HG03139 (cell line): ENCODE results near the gene SMKR1.
"Not testable (repeated sequence)": the region's sequence is repeated elsewhere in the genome, so short reads cannot be mapped to it uniquely, and the experiment has no call there.

Source experiments
- ATAC-seq: cut with Tn5 transposase; IDR thresholded peaks from one replicate; pipeline ENCODE4 v1.9.1; 2021; ENCODE audit not compliant: unreplicated experiment

SMKR1 gene

DNA sequence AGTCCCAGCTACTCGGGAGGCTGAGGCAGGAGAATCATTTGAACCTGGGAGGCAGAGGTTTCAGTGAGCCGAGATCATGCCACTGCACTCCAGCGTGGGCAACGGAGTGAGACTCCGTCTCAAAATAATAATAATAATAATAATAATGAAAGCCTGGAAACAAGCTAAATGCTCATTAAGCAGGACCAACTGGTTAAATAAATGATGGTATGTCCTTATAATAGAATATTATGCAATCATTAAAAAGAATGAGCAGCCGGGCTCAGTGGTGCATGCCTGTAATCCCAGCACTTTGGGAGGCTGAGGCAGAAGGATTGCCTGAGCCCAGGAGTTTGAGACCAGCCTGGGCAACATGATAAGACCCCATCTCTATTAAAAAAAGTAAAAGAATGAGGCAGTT is 21.0 kb upstream of the SMKR1 start:
- ATAC-seq: not testable (repeated sequence)

DNA sequence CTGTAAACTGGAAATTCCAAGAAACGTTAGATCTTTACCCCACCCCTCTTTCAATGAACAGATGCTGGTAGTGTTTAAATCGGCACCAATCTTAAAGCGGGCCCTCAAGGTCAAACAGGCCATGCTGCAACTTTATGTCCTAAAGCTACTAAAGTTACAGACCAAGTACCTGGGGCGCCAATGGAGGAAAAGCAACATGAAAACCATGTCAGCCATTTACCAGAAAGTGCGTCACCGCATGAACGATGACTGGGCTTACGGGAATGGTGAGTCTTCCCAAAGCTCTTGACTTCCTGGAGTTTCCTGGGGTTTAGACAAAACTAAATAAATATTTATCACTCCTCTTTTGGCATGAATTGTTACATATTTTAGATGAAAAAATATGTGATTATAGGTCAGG is 19.6 kb upstream of the SMKR1 start:
- no peak for ATAC-seq

DNA sequence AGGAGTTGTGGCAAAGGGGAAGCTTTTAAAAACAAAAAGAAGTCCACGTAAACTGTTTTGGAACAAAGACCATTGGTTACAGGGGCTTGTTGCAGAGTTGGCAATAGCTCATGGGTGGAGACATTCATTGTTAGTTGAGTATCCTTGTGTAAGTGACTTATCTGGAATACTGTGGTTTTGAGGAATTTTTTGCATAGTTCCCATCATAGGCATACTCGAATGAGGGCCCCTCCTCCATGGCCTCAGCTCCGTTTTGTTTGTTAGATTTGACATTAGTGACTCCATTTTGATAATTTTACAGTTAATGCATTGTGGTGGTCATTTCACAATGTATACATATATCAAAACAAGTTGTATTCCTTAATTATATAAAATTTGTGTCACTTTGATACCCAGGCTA is 12.8 kb upstream of the SMKR1 start:
- no peak for ATAC-seq

DNA sequence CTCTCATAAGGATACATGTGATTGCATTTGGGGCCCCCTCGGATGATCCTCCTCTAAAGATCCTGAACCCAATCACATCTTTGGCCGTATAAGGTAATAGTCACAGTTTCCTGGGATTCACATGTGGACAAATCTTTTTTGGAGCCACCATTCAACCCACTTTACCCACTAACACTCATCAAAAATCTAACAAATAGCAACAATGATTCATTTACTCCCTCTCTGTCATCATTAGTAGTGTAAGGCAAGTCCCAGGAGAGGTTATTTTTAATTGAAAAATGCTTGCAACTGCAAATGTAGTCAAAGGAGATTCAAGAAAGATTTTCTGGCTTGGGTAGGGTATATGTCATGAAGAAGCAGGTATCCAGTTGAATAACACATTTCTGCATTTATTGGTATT is 9.9 kb upstream of the SMKR1 start:
- ATAC-seq: no peak

DNA sequence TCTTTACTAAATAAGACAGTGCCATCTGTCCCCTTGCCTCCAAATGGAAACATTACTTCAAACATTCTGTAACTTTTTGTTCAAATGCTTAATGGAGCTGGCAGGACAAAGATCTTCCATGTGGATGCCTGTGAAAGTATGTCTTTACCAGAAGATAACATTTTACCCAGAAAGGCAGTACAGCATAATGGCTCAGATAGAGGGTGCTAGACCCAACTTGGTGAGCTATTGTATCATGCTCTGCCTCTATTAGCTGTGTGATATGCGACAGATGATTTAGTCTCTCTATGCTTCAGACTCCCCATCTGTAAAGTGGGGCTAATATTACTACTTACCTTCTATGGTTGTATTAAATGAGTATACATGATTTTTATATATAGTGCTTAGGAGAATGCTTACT is 8.8 kb upstream of the SMKR1 start:
- no peak for ATAC-seq

DNA sequence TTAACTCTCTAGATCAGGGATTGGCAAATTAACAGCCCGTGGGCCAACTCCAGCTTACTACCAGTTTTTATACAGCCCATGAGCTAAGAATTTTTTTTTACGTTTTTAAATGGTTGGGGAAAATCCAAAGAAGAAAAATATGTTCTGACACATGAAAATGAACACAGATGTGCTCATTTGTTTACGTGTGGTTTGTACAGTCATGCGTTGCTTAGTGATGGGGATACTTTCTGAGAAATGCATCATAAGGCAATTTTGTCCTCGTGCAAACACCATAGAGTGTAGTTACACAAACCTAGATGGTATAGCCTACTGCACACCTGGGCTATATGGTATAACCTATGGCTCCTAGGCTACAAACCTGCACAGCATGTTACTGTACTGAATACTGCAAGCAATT is 8.3 kb upstream of the SMKR1 start:
- no peak for ATAC-seq

DNA sequence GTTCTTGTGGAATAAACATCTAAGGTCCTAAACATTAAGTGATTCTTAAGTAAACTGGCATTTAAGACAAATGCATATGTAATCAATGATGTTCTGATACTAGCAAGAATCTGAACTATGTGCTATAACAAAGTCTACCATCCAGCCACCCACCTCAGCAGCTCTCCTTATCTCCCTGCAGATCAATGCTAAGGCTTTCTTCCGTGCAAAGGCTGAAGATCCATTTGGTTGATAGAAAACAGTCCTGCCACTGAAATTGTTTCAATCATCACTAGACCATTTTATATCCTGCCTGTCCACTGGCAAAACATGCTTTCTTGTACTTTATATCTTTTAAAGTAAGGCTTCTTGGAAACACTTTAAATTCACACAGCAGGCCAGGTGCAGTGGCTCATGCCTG is 6.3 kb upstream of the SMKR1 start:
- no peak for ATAC-seq

DNA sequence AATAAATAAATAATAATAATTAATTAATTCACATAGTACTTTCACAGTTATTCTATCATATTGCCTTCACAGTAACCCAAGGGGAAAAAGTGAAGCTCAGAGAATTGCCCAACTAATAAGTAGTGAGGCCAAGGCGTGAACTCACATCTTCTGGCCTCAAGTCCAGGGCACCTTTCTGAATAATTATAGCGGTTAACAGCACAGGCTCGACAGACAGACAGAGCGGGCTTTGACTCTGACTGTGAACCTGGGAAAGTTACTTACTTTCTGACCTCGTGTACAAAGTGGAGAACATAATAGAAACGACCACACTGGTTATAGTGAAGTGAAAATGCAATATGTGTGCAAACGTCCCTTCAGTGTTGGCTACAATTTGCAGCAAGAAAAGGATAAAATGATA is 5.7 kb upstream of the SMKR1 start:
- no peak for ATAC-seq

DNA sequence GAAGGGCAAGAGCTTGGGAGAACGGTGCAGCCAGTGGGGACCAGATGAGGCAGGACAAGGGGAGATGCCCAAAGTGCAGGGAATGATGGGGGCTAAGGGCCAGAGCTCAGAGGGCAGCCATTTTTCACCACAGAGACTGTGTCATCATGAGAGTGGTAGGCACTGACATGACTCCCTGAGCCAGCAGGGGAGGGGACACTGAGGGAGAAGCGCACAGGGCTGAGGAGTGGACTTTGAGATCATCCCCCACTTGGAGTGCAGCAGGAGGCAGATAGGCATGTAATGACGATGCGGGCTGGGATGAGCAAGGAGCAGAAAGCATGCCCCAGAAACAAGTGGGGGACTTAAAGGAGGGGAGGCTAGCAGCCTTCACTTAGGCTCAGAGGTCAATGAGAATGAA is 5.2 kb upstream of the SMKR1 start:
- no peak for ATAC-seq

DNA sequence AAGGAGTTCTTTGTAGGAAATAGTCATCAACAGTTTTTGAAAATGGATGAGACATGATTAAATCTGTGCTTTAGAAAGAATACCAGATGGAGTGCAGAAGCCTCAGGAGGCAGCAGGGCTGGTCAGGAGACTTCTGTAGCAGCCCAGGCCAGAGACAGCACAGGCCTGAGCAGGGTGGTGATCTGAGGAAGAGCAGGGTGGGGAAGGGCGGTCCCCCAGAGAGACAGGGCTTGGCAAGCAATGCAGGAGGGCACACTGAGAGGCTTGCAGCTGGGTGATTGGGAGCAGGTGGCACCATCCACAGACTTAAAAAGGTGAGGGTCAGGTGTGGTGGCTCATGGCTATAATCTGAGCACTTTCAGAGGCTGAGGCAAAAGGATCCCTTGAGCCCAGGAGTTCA is 4.3 kb upstream of the SMKR1 start:
- ATAC-seq: no peak

DNA sequence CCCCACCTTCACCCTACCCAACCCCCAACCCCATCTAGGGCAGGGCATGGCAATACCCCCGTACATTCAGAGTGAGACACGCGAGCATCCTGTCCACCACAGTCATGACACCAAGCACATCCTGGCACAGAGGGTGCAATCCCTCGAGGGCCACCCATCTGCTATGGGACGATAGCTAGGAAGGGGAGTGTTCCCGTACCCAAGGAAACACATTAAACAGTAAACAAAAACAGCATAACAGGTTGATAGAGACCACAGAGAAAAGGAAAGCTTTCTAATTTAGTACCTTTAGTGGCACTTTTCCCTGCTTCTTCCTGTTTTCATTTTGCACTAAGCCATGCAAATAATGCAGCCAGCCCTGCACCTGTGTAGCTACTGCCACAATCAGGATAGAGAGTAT is 2.3 kb upstream of the SMKR1 start:
- no peak for ATAC-seq

DNA sequence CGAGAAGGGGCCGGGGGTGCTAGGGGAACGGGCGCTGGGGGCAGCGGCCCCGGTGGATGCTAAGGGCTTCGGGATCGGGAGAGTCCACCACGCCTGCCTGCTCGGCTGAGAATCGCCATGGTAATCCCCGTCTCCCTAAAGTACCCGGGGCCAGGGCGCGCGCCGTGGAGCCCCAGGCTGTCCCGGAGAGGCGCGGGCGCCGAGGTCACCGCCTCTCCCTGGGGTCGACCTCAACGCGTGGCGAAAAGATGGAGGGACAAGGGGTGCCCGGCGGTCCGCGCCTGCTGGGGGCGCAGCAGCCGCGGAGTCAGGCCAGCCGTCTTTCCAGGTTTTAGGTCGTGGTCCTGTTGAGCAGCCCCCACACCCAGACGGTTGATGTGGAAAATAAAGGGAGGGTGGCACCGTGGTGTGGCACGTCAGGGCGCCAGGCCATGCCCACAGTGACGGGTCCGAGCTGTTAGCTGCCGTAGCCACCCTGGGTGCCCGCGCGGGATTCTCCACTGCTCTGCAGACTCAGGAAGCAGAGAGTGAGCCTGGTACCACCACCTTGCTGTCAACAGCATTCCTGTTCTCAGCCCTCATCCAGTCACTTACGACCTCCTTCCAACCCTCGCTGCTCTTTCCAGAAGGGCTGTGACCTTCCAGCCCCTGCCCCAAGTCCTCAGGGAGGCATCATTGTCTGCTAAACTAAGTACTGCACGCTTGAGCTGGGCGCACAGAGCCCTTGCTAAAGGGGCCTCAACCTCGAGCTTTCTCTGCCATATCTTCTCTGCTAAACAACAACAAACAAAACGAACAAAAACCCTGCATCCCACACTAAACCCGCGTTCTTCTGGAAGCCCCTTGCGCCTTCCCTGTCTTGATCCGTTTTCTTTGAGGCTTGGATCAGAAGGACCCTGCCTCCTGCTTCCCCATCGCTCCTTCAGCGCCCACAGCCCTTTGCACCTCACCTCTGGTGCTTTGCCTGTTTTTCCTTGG is 666 bp downstream of the SMKR1 start:
- ATAC-seq: no peak

DNA sequence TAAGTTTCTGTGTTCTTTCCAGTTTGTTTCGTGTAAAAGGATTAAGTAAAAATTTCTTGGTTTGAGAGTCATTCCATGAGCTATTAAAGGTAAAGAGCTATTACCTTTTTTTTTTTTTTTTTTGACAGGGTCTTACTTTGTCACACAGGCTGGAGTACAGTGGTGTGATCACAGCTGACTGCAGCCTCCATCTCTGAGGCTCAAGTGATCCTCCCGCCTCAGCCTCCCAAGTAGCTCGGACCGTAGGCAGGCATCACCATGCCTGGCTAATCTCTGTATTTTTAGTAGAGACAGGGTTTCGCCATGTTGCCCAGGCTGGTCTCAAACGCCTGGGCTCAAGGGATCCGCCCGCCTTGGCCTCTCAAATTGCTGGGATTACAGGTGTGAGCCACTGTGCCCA is 1.4 kb downstream of the SMKR1 start:
- ATAC-seq: no peak

DNA sequence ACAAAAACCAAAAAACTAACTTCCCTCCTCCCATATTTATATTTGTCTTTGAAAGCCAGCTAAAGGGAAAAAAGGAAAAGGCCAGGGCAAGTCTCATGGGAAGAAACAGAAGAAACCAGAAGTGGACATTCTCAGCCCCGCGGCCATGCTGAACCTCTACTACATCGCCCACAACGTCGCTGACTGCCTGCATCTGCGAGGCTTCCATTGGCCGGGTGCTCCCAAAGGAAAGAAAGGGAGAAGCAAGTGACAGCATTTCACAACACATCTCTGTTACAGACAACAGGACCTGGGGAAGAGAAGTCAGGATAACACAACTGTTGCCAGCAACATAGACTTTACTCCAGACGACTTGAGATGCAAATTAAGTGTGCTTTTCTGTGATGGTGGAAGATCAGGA is 9.9 kb downstream of the SMKR1 start:
- ATAC-seq: no peak

DNA sequence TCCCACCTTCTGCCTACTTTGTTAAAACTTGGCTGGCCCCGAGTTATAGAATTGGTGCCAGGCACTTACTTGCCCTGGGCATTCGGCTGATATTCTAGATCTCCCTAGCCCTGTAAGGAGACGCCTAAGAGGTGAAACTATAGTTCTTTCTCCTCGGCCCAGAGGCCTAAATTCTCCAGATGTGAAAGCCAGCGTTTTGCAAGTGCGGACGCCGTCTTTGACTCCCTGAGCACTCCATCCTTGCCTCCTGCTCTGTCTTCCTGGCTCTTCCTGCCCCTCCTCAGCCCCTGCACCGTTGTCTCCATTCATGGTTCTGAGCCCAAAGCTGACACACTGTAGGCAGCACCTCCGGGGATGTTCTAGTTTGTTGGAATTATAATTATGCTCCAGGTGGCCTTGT is 11.2 kb downstream of the SMKR1 start:
- no peak for ATAC-seq

DNA sequence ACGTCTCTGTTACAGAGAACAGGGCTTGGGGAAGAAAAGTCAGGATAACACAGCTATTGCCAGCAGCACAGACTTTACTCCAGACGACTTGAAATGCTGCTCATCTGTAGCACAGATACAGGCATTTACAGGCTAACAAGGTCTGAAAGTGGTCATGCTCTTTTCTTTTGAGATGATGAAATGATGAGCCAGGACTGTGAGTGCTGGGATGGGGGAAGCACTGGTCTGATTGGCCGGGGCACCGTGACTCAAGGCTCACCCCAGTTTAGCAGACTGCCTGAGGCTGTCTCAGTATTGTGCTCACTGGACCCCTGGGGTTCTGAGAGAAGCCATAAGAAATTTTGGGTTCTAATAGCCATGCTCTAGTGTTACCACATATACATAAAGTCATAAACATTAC is 12.4 kb downstream of the SMKR1 start:
- no peak for ATAC-seq

DNA sequence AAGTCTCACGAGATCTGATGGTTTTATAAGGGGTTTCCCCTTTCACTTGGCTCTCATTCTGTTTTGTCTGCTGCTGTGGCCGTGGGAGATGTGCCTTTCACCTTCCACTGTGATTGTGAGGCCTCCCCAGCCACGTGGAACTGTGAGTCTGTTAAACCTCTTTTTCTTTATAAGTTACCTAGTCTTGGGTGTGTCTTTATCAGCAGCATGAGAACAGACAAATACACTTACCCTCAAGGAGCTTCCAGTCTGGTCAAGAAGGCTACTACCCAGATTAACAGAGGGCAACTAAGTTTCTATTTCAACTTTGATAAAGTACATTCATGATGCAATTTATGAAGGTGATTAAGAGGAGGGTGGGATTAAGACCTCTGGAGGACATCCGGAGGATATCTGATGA is 13.1 kb downstream of the SMKR1 start:
- ATAC-seq: no peak

DNA sequence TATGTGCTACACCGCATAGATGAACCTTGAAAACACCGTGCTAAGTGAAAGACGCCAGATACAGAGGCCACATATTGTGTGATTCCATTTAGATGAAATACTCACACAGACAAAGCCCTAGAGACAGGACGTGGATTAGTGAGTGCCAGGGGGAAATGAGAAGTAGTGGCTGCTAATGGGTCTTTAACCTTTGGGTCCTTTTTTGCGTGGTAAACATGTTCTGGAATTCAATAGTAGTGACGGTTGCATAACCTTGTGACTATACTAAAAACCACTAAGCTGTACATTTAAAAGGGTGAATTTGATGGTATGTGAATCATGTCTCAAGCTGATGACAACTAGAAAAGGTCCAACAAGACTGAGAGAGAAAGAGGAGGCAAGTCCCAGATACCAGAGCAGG is 15.6 kb downstream of the SMKR1 start:
- no peak for ATAC-seq

DNA sequence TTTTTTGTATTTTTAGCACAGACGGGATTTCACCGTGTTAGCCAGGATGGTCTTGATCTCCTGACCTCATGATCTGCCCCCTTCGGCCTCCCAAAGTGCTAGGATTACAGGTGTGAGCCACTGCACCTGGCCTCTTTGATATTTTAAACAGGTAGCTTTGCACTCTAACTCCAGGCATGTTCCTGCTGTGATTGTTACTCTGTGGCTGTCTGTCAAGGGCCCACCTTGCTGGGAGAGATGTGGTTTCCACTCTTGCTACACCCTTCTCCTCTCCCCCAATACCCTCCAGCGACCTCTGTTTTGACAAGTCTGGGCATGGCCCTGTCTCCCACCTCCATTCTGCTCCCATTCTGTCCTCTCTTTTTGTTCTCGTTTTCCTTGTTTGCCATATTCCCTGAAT is 17.1 kb downstream of the SMKR1 start:
- ATAC-seq: no peak

DNA sequence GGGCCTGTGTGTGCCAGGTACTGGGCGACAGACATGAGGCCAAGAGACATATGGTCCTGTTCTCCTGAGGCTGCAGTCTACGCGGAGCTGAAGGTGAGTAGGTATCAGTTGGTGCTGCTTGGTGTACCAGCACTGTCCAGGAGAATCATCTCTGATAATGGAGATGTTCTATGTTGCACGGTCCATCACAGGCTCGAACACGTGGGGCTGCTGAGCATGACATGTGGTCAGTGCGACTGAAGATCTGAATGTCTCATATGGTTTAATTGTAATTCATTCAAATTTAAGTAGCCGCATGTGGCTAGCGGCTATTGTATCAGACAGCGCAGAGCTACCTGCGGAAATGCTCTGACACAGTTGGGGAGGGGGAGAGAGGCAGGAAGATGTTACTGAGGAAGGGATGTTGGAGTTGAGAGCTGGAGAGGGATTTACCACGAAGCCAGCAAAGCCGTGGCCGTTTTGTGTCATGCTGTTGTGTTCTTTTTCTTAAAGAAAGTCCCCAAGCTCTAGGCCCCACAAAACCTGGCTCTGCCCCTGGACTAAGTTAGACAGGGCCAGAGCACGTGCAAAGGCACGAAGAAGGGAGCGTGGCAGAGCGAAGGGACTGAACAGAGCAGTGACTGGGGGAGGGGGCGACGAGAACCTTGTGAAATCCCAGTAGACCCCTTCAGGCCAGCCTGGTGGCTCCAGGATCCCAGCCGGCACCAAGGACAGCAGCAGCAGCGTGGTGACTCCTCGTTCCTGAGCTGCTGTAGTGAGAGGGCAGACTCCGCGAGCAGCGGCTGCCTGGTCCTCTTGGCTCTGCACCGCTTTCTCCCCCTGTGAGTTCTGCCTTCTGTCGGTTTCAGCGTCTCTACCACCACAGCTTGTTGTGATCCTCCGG is 20.0 kb downstream of the SMKR1 start:
- no peak for ATAC-seq

DNA sequence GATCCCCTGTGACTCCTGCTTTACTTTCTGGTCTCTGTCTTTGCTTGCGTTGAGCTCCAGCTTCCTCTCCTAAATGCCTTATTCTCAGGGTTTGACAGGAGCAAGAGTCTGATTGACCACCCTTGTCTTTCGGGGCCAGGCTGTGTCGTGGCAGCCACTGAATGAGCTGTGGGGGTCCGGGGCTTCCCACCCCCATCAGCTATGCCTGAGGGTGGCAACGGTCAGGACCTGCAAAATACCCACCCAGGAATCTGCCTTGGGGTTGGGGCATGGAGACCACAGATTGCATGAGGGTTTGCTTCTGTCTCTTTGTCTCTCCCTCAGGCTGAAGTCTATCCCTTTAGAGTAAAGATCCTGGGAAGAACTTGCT is 20.6 kb downstream of the SMKR1 start:
- ATAC-seq: no peak

DNA sequence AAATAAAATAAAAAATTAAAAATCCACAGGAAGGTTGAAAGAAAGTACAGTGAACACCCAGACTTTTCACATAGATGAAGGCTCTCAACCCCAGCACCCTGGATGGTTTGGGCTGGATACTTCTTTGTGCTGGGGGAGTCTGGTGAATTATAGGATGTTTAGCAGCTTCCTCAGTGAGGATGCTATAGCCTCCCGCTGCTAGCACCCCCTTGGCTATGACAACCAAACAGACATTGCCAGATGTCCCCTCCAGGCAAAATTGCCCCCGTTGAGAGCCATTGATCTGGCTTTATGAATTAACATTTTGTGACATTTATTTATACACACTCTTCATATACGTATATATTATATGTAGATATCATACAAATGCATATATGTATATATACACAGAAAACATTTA is 21.6 kb downstream of the SMKR1 start:
- no peak for ATAC-seq
